Measurements from ENCODE around the gene SHISA5. TPM values are rescaled to one million over a fixed set of nuclear protein-coding genes. Genes with fewer than 3 reads are reported as not detected.

SHISA5 gene
- total and polyA plus RNA-seq, 2 of the 4 experiments (the other 2 are of a cell fraction), result 82.3 to 162 TPM

DNA sequence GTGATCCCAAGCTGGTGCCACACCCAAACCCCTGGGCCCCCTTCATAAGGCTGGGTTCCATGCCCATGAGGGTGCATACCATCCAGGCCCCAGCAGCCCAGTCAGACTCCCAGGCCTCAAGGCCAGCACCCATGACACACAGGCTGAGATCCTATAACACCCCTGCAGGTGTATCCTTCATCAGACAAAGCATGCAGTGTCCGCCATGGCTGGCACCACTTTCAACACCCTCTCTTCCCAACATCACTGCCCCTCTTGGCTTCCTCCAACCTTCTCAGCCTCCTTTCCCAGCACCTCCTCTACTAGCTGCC lies 67.5 kb downstream of the SHISA5 start:
- Histone ChIP-seq H3K4ac (ENCODE audit: low read depth, low read length) (no peak overlapping the region), H3K23ac (ENCODE audit: low read depth, low read length) (no peak overlapping the region), H2BK15ac (ENCODE audit: low read depth, low read length) (no peak overlapping the region), H4K20me1 (ENCODE audit: insufficient read depth, low read length) (no peaks in the 10 kb centered on the region; the same call in 1 of the 2 replicates), H3K14ac (replicated peaks; ENCODE audit: low read depth, low read length) (no peak overlapping the region), H4K8ac (ENCODE audit: low read depth in 2 of 2, low read length in 2 of 2) (no peak overlapping the region), H2AK9ac (replicated peaks; ENCODE audit: low read depth, low read length, poor library complexity) (no peak overlapping the region), H3K56ac (ENCODE audit: extremely low read depth, insufficient read depth, low read length) (no peak overlapping the region), H3K27ac (ENCODE audit: insufficient read depth, low read length) (no peak overlapping the region), H3K36me3 (ENCODE audit: control insufficient read depth, insufficient read depth, low read length) (peaks cover 18% of the 10 kb centered on the region), H3K27me3 (ENCODE audit: control insufficient read depth, insufficient read depth, low read length) (no peaks in the 10 kb centered on the region), H2AK5ac (ENCODE audit: low read depth, low read length) (no peak overlapping the region), H2BK5ac (ENCODE audit: low read depth, low read length, poor library complexity, severe bottlenecking) (no peak overlapping the region), H3K4me2 (ENCODE audit: low read depth, low read length) (no peak overlapping the region), H4K5ac (ENCODE audit: low read depth, low read length) (no peak overlapping the region), H3K9me1 (ENCODE audit: insufficient read depth, low read length) (0 out of 2 replicates have a peak, but pooled peaks cover 4% of the 10 kb centered on the region), H3K4me1 (ENCODE audit: control insufficient read depth, insufficient read depth, low read length) (0 out of 2 replicates have a peak, but pooled peaks cover 2% of the 10 kb centered on the region), H4K91ac (ENCODE audit: insufficient read depth, low read depth, low read length) (no peak overlapping the region), H3K9me3 (ENCODE audit: control insufficient read depth, insufficient read depth, low read length) (no peaks in the 10 kb centered on the region), H3K18ac (ENCODE audit: low read depth, low read length) (no peak overlapping the region), H2AFZ (replicated peaks; ENCODE audit: low read length, poor library complexity) (no peak overlapping the region), H2BK20ac (ENCODE audit: low read depth, low read length) (no peak overlapping the region), H3K4me3 (ENCODE audit: insufficient read depth, low read depth, low read length) (no peak overlapping the region), H3K9ac (ENCODE audit: low read depth, low read length) (no peak overlapping the region), H3K79me1 (ENCODE audit: low read depth in 1 of 2, low read length in 2 of 2) (peaks cover 20 to 35% of the 10 kb centered on the region in 2 experiments), H2BK120ac (ENCODE audit: low read depth, low read length) (no peak overlapping the region)
- in situ Hi-C loops (cut with MboI; ENCODE audit: low sequenced_read_pairs) (loop anchor here (5.0 kb wide), 2 partner anchors 34 to 164 kb away; no protein-coding TSS in a partner anchor), dilution Hi-C loops (cut with HindIII; ENCODE audit: low sequenced_read_pairs, unreplicated experiment) (no loop called here), intact Hi-C loops (cut with micrococcal nuclease) (loop anchor here (1.0 kb wide), 4 partner anchors 34 to 242 kb away; no protein-coding TSS in a partner anchor)
- BruUV-seq (replicated peaks), result no TSS peak
- 100% methylated on average over 1 of the region's 1 CpG; no CpG with 5 or more reads in 1 of the 2 experiments for WGBS, 2 experiments (ENCODE audit: extremely low coverage in 2 of 2, insufficient read length in 1 of 2)
- DNase-seq, result no peak
- no peak for ATAC-seq (ENCODE audit: low read depth)
- POLR2A ChIA-PET (ENCODE audit: unreplicated experiment), result interaction anchor here (1.1 kb wide), 1 partner anchor 36 kb away, joined by 4 read pairs; no protein-coding TSS in a partner anchor
- no peak for TF ChIP-seq MAFK (IDR thresholded peaks at IDR 0.05; ENCODE audit: low read depth, low read length)
- no peak for TF ChIP-seq RCOR1 (IDR thresholded peaks at IDR 0.05; ENCODE audit: insufficient replicate concordance, low read length)
- TF ChIP-seq SMC3 (IDR thresholded peaks at IDR 0.05; ENCODE audit: low read depth, low read length), result no peak
- TF ChIP-seq BHLHE40 (IDR thresholded peaks at IDR 0.05; ENCODE audit: low read depth, low read length), result no peak
- TF ChIP-seq, protein P1, sequence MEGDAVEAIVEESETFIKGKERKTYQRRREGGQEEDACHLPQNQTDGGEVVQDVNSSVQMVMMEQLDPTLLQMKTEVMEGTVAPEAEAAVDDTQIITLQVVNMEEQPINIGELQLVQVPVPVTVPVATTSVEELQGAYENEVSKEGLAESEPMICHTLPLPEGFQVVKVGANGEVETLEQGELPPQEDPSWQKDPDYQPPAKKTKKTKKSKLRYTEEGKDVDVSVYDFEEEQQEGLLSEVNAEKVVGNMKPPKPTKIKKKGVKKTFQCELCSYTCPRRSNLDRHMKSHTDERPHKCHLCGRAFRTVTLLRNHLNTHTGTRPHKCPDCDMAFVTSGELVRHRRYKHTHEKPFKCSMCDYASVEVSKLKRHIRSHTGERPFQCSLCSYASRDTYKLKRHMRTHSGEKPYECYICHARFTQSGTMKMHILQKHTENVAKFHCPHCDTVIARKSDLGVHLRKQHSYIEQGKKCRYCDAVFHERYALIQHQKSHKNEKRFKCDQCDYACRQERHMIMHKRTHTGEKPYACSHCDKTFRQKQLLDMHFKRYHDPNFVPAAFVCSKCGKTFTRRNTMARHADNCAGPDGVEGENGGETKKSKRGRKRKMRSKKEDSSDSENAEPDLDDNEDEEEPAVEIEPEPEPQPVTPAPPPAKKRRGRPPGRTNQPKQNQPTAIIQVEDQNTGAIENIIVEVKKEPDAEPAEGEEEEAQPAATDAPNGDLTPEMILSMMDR (conservative IDR thresholded peaks at IDR 0.05; ENCODE audit: low read depth, low read length), result no peak
- CTCF ChIA-PET, result interaction anchor here (0.6 to 2.4 kb wide), 34 partner anchors 9 to 1150 kb away, joined by 3 to 65 read pairs (median 4); partner anchors contain the start of genes ATRIP and CDC25A
